BLaER1 treated with 17β-estradiol and CSF1 and Interleukin-3, amounts not matched to agents 10 nM and 100 nM (cell line): ENCODE results near the gene IRAK4.
A peak's percentile ranks its signal among the peaks of the same experiment; 100 is the strongest.

ENCODE experiments used
- H3K27ac ChIP-seq, 11 experiments: shearing (Covaris generic); formaldehyde crosslinking; 2 replicates each; pipeline ENCODE4 v1.8.1; 2022
- H3K27me3 ChIP-seq, 11 experiments: shearing (Covaris generic); formaldehyde crosslinking; 2 replicates each; pipeline ENCODE4 v1.8.1; 2022
- H3K36me3 ChIP-seq, 11 experiments: shearing (Covaris generic); formaldehyde crosslinking; 2 replicates each; pipeline ENCODE4 v1.8.1; 2022
- H3K4me1 ChIP-seq, 10 experiments: shearing (Covaris generic); formaldehyde crosslinking; 2 replicates each; pipeline ENCODE4 v1.8.1; 2022
- H3K4me2 ChIP-seq, 11 experiments: shearing (Covaris generic); formaldehyde crosslinking; 2 replicates each; pipeline ENCODE4 v1.8.1; 2022
- H3K4me3 ChIP-seq, 10 experiments: shearing (Covaris generic); formaldehyde crosslinking; 2 replicates each; pipeline ENCODE4 v1.8.1; 2022
- H3K9ac ChIP-seq, 11 experiments: shearing (Covaris generic); formaldehyde crosslinking; 2 replicates each; pipeline ENCODE4 v1.8.1; 2022
- H3K9me3 ChIP-seq, 11 experiments: shearing (Covaris generic); formaldehyde crosslinking; replicated peaks in 1 of 11; 2 replicates each; pipeline ENCODE4 v1.8.1; 2022
- H4K20me1 ChIP-seq, 11 experiments: shearing (Covaris generic); formaldehyde crosslinking; 2 replicates each; pipeline ENCODE4 v1.8.1; 2022
- Cebpa-rat ChIP-seq, 11 experiments: shearing (Covaris generic); IDR thresholded peaks; 2 replicates each; pipeline ENCODE4 v1.8.1; 2022

IRAK4 gene

GRCh38 chr12:43758728-43759563, at the start of gene IRAK4, which contains the start of gene PUS7L:
TSS of gene IRAK4 (plus strand) at chr12:43758951. CDS start at chr12:43768112, 9,161 bp downstream.
TSS of gene PUS7L (minus strand) at chr12:43758790. CDS start at chr12:43755245, 3,545 bp downstream.
- Histone ChIP-seq H3K27ac (peak within 1 kb of the TSS; percentile 82 to 93 (median 89)), H4K20me1 (peaks cover 0 to 23% (median 0%) of the 10 kb centered on the region in 11 experiments; a peak in 8 of 22 replicates), H3K4me3 (peak within 1 kb of the TSS; percentile 76 to 89 (median 82)), H3K4me2 (peak within 1 kb of the TSS; percentile 77 to 96 (median 91)), H3K36me3 (peaks cover 14 to 27% (median 19%) of the 10 kb centered on the region in 11 experiments; a peak in 20 of 22 replicates), H3K9ac (peak within 1 kb of the TSS; percentile 83 to 92 (median 88)), H3K4me1 (peaks cover 24 to 52% (median 42%) of the 10 kb centered on the region in 10 experiments), H3K9me3 (no peaks in the 10 kb centered on the region; a peak in 1 of 22 replicates), H3K27me3 (no peaks in the 10 kb centered on the region)
- TF ChIP-seq Cebpa-rat (IDR thresholded peaks at IDR 0.05): no peak; a peak in 1 of 22 replicates

DNA sequence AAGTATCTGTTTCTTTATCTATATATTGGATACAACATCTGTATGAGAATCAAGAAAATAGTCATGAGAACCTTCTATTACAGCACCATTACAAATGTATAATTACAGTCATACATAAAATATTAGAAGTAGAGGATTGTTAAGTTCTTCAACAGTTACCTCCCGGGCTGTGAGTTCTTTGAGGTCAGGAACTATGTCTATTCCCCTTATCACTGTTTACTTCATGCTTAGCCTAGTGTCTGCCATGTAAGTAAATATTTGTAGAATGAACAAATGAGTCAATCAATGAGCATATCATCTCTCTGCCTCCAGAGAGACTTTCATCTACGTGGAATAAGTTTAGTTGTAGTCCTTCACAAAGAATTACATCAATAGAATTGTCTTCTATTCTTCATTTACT, 47.4 kb upstream of the IRAK4 start:
- Histone ChIP-seq H3K4me3 (no peak overlapping the region), H3K27me3 (no peaks in the 10 kb centered on the region), H3K27ac (no peak overlapping the region), H3K9ac (no peak overlapping the region), H3K36me3 (no peaks in the 10 kb centered on the region), H3K9me3 (peaks cover 13 to 23% (median 17%) of the 10 kb centered on the region in 11 experiments; a peak in 21 of 22 replicates), H4K20me1 (no peaks in the 10 kb centered on the region), H3K4me2 (no peak overlapping the region), H3K4me1 (no peaks in the 10 kb centered on the region)
- no peak for TF ChIP-seq Cebpa-rat (IDR thresholded peaks at IDR 0.05)

DNA sequence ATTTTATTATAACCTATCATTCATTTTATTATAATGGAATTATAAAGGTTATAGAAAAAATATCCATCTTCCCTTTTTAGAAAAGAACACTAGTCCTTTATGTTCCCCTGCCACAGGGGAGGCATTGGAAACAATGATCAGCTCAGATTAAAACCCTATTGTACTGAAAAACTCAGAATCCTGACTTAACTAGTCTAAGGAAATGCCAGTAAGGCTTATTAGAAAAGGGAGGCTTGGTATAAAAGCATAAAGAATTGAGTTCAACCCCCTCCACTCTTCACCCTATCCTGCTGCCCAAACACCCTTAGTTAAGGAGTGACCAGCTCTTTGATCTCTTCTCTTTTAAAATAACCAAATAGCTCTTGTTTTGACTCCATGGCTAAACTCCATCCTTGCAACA, 36.1 kb upstream of the IRAK4 start:
- no peaks in the 10 kb centered on the region for H4K20me1 ChIP-seq
- no peaks in the 10 kb centered on the region for H3K4me1 ChIP-seq
- TF ChIP-seq Cebpa-rat (IDR thresholded peaks at IDR 0.05): no peak
- no peak overlapping the region for H3K27ac ChIP-seq
- no peaks in the 10 kb centered on the region for H3K27me3 ChIP-seq
- no peak overlapping the region for H3K4me3 ChIP-seq
- H3K4me2 ChIP-seq: no peak overlapping the region
- peaks cover 0 to 21% (median 13%) of the 10 kb centered on the region in 11 experiments; a peak in 11 of 22 replicates for H3K36me3 ChIP-seq
- H3K9ac ChIP-seq: no peak overlapping the region
- H3K9me3 ChIP-seq: no peaks in the 10 kb centered on the region

DNA sequence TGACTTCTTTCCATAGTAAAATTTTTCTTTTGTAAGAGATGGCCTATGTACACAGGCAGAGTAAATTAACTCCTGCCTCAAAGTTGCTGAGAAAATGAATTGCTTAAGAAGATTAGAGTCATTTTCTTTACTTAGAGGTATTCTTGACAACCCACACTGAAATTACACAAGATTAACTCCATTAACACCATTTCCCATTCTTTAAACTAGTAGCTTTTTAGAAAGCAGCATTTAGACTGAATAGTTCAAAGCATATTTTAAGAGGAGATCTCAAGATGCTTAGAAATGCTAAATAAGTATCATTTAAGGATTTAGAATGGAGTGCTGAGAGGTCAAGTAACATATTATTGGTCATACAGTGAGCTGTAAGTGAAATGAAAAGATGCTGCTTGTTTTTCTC, 35.6 kb upstream of the IRAK4 start:
- Histone ChIP-seq H3K4me2 (no peak overlapping the region), H3K36me3 (peaks cover 0 to 21% (median 13%) of the 10 kb centered on the region in 11 experiments; a peak in 11 of 22 replicates), H3K4me1 (no peaks in the 10 kb centered on the region), H3K4me3 (no peak overlapping the region), H3K27me3 (no peaks in the 10 kb centered on the region), H3K9ac (no peak overlapping the region), H3K9me3 (no peaks in the 10 kb centered on the region), H3K27ac (no peak overlapping the region), H4K20me1 (no peaks in the 10 kb centered on the region)
- no peak for TF ChIP-seq Cebpa-rat (IDR thresholded peaks at IDR 0.05)

GRCh38 chr12:43728117-43728516, 30.6 kb upstream of the IRAK4 start:
- Histone ChIP-seq H4K20me1 (no peaks in the 10 kb centered on the region), H3K4me1 (no peaks in the 10 kb centered on the region), H3K4me3 (no peak overlapping the region), H3K4me2 (no peak overlapping the region), H3K36me3 (peaks cover 5 to 55% (median 29%) of the 10 kb centered on the region in 11 experiments; a peak in 16 of 22 replicates), H3K9me3 (no peaks in the 10 kb centered on the region), H3K9ac (no peak overlapping the region), H3K27ac (no peak overlapping the region), H3K27me3 (no peaks in the 10 kb centered on the region)
- no peak for TF ChIP-seq Cebpa-rat (IDR thresholded peaks at IDR 0.05)

GRCh38 chr12:43728698-43729097, 30.1 kb upstream of the IRAK4 start:
- no peaks in the 10 kb centered on the region for H3K27me3 ChIP-seq
- H3K4me1 ChIP-seq: no peaks in the 10 kb centered on the region
- no peak overlapping the region for H3K4me2 ChIP-seq
- no peak overlapping the region for H3K4me3 ChIP-seq
- peaks cover 7 to 59% (median 31%) of the 10 kb centered on the region in 11 experiments; a peak in 18 of 22 replicates for H3K36me3 ChIP-seq
- no peaks in the 10 kb centered on the region for H3K9me3 ChIP-seq
- H3K27ac ChIP-seq: no peak overlapping the region
- H3K9ac ChIP-seq: no peak overlapping the region
- no peak for TF ChIP-seq Cebpa-rat (IDR thresholded peaks at IDR 0.05)
- no peaks in the 10 kb centered on the region for H4K20me1 ChIP-seq

DNA sequence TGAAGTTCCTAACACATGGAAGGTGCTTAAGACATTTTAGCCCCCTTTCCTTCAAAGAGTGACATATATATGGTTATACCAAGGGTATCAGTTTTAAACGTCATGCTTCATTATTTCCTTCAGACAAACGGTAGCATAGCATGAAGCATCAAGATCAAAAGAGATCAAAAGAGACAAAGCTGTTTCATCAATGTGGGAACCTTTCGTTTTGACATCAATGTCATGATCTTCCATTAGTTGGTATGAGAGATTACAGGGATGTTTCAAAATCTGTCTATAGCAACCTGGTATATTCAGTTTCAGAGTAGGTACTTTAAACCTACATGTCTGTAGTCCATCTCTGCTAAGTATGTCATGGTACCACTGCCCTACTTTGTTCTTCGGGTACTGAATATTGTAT, 28.5 kb upstream of the IRAK4 start:
- no peaks in the 10 kb centered on the region for H3K27me3 ChIP-seq
- H4K20me1 ChIP-seq: no peaks in the 10 kb centered on the region
- H3K4me3 ChIP-seq: no peak overlapping the region
- H3K9me3 ChIP-seq: no peaks in the 10 kb centered on the region
- H3K9ac ChIP-seq: no peak overlapping the region
- no peak overlapping the region for H3K4me2 ChIP-seq
- TF ChIP-seq Cebpa-rat (IDR thresholded peaks at IDR 0.05): no peak
- no peak overlapping the region for H3K27ac ChIP-seq
- H3K4me1 ChIP-seq: no peaks in the 10 kb centered on the region
- peaks cover 20 to 69% (median 41%) of the 10 kb centered on the region in 11 experiments; a peak in 21 of 22 replicates for H3K36me3 ChIP-seq

- no peaks in the 10 kb centered on the region for H3K9me3 ChIP-seq
- H3K27me3 ChIP-seq: no peaks in the 10 kb centered on the region
- no peaks in the 10 kb centered on the region for H4K20me1 ChIP-seq
- H3K9ac ChIP-seq: no peak overlapping the region
- H3K4me3 ChIP-seq: no peak overlapping the region
- no peak overlapping the region for H3K27ac ChIP-seq
- TF ChIP-seq Cebpa-rat (IDR thresholded peaks at IDR 0.05): no peak
- no peaks in the 10 kb centered on the region for H3K4me1 ChIP-seq
- H3K4me2 ChIP-seq: no peak overlapping the region
- peaks cover 30 to 84% (median 50%) of the 10 kb centered on the region in 11 experiments for H3K36me3 ChIP-seq
Measured at GRCh38 chr12:43733687-43734086, 25.1 kb upstream of the IRAK4 start.

DNA sequence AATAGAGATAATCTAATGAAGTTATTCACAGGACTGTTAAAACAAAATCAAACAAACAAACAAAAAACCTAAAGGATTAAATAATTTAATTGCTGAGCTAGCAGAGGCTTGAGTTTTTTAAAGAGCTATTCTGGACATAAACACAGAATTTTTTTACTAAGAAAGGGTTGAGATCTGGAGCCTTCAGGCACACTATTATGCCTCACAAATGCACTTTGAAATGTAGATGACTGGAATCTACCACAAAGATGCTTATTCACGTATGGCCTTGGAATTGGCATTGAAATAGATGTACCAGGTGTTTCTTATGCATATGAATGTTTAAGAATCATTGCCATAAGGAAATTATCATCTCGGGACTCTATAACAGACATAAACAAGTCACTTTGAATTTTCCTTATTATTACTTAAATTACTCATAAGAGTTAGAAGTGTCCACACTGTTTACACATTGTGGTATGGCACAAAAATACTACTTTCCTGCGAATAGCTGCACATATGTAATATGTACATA, 21.8 kb upstream of the IRAK4 start:
- TF ChIP-seq Cebpa-rat (IDR thresholded peaks at IDR 0.05): no peak
- H3K9me3 ChIP-seq: no peaks in the 10 kb centered on the region
- no peak overlapping the region for H3K9ac ChIP-seq
- peaks cover 37 to 88% (median 64%) of the 10 kb centered on the region in 11 experiments for H3K36me3 ChIP-seq
- H3K4me3 ChIP-seq: no peak overlapping the region
- H3K4me1 ChIP-seq: no peaks in the 10 kb centered on the region
- H3K27me3 ChIP-seq: no peaks in the 10 kb centered on the region
- no peaks in the 10 kb centered on the region for H4K20me1 ChIP-seq
- no peak overlapping the region for H3K4me2 ChIP-seq
- H3K27ac ChIP-seq: no peak overlapping the region
